DND-41 (cell line): ENCODE data around the gene CFAP68.

Experiments
- ATAC-seq: fragments of 200-7000 bp; cut with Tn5 transposase; 3 replicates; pipeline ENCODE4 v1.9.1; 2021; ENCODE audit warnings: low read depth; ENCODE audit not compliant: insufficient read depth
- DNase-seq: peaks from one replicate; pipeline ENCODE4 v3.0.0-alpha.2; 2020
- H2AFZ ChIP-seq: 2 replicates; pipeline ENCODE4 v1.6.0; 2012; ENCODE audit warnings: low read depth, low read length
- H3K27ac ChIP-seq: 2 replicates; pipeline ENCODE4 v1.5.1; 2012; ENCODE audit warnings: low read length, inconsistent platforms
- H3K27me3 ChIP-seq: fragments of 200-600 bp; sonication (generic); 2 replicates; pipeline ENCODE4 v1.6.0; 2012; ENCODE audit warnings: low read length, mild to moderate bottlenecking, inconsistent platforms; ENCODE audit not compliant: insufficient read depth, poor library complexity
- H3K36me3 ChIP-seq: 2 replicates; pipeline ENCODE4 v1.5.1; 2012; ENCODE audit warnings: low read length, inconsistent platforms; ENCODE audit not compliant: insufficient read depth
- H3K4me1 ChIP-seq: 2 replicates; pipeline ENCODE4 v1.5.1; 2012; ENCODE audit warnings: mild to moderate bottlenecking, low read length; ENCODE audit not compliant: insufficient read depth
- H3K4me2 ChIP-seq: 2 replicates; pipeline ENCODE4 v1.6.0; 2012; ENCODE audit warnings: mild to moderate bottlenecking, moderate library complexity, low read length, inconsistent platforms; ENCODE audit not compliant: insufficient read depth
- H3K4me3 ChIP-seq, 2 experiments: fragments of 200-600 bp in 1 of 2; shearing (Covaris generic) in 1 of 2; 2 replicates each; pipeline ENCODE4 v1.5.1; 2012 to 2016; ENCODE audit warnings: inconsistent platforms in 2 of 2, low read length in 2 of 2, mild to moderate bottlenecking in 2 of 2, low read depth in 1 of 2, moderate library complexity in 1 of 2
- H3K79me2 ChIP-seq: 2 replicates; pipeline ENCODE4 v1.6.0; 2012; ENCODE audit warnings: low read length, inconsistent platforms; ENCODE audit not compliant: insufficient read depth
- H3K9ac ChIP-seq: 2 replicates; pipeline ENCODE4 v1.6.0; 2012; ENCODE audit warnings: low read depth, mild to moderate bottlenecking, inconsistent platforms, low read length, moderate library complexity
- H3K9me3 ChIP-seq: 2 replicates; pipeline ENCODE4 v1.5.1; 2012; ENCODE audit warnings: low read length, moderate library complexity, mild to moderate bottlenecking, inconsistent platforms; ENCODE audit not compliant: insufficient read depth, severe bottlenecking
- H4K20me1 ChIP-seq: 2 replicates; pipeline ENCODE4 v1.6.0; 2012; ENCODE audit warnings: low read length; ENCODE audit not compliant: insufficient read depth
- CTCF ChIP-seq: IDR thresholded peaks from 2 replicates; pipeline ENCODE4 v1.5.1; 2012; ENCODE audit warnings: borderline replicate concordance, low read length, moderate library complexity, mild to moderate bottlenecking; ENCODE audit not compliant: poor library complexity, severe bottlenecking; ENCODE audit errors: extremely low read depth
- EZH2 ChIP-seq: IDR thresholded peaks from 3 replicates; pipeline ENCODE4 v1.6.1; 2012; ENCODE audit warnings: borderline replicate concordance, low read depth, mild to moderate bottlenecking, moderate library complexity, low read length, inconsistent platforms; ENCODE audit not compliant: severe bottlenecking

Gene CFAP68, protein sequence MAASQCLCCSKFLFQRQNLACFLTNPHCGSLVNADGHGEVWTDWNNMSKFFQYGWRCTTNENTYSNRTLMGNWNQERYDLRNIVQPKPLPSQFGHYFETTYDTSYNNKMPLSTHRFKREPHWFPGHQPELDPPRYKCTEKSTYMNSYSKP

DNA sequence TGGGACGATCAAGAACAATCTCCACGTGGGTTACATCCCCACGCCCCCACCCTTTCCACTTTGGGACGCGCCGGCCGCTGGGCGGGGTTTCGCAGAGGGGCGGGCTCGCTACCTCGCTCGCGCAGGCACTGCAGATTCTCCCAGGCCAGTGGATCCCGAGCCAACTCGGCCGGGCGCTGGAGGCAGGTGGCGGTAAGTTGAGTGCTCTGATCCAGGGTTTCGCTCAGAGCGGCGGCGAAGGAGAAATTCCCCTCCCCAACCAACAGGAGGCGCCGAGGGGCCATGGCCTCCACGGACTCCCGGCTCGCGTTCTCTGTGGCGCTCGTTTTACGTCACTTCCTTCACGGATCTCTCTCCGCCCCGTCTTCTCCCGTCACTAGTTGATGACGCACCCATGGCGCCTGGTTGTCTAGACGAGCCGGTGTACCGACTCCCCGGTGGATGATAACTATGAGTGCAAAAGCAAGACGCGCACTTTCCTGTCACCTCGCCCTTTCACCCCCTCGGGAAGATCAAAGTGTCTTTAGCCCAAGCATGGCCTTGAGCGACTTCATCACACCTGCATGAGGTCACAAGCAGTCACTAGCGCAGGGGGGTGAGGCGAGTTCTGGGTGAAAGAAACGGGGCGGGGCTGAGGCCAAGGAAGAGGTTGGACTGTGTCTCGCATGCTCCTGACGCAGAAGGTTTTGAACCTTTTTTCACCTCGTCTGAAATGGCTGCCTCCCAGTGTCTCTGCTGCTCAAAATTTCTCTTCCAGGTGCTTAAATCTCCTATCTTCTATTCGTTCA lies at the start of gene CFAP68, which contains the start of gene FDXACB1:
Gene CFAP68, plus strand, starts transcription at position 693 of the 788 bp plus-strand sequence. Its CDS starts 20 bp downstream, at position 713.
Gene FDXACB1, minus strand, starts transcription at position 317 of the 788 bp plus-strand sequence. Its CDS starts 33 bp downstream, at position 284.
- TF ChIP-seq EZH2 (no peak), CTCF (peak; percentile 95)
- peak; percentile 95 for DNase-seq
- Histone ChIP-seq H3K36me3 (peaks cover 24% of the 10 kb centered on the region), H3K27me3 (no peaks in the 10 kb centered on the region), H3K27ac (peak within 1 kb of the TSS; percentile 93), H3K4me2 (peak within 1 kb of the TSS; percentile 95), H3K4me3 (peak within 1 kb of the TSS; percentile 74 to 81), H3K79me2 (peaks cover 15% of the 10 kb centered on the region), H4K20me1 (no peaks in the 10 kb centered on the region), H3K4me1 (peaks cover 21% of the 10 kb centered on the region), H3K9ac (peak within 1 kb of the TSS; percentile 81), H2AFZ (peak within 1 kb of the TSS; percentile 97), H3K9me3 (no peaks in the 10 kb centered on the region)
- ATAC-seq, result peak; percentile 87

GRCh38 chr11:111833524-111833923 lies 45.8 kb upstream of the CFAP68 start:
- no peaks in the 10 kb centered on the region for H4K20me1 ChIP-seq
- H3K4me1 ChIP-seq, result no peaks in the 10 kb centered on the region
- ATAC-seq, result no peak
- TF ChIP-seq EZH2, result no peak
- H3K36me3 ChIP-seq, result peaks cover 62% of the 10 kb centered on the region
- H2AFZ ChIP-seq, result no peak overlapping the region
- H3K27ac ChIP-seq, result no peak overlapping the region
- no peak overlapping the region for H3K9ac ChIP-seq
- H3K79me2 ChIP-seq, result no peaks in the 10 kb centered on the region
- no peak overlapping the region for H3K4me3 ChIP-seq
- no peaks in the 10 kb centered on the region for H3K27me3 ChIP-seq
- no peak overlapping the region for H3K4me2 ChIP-seq
- DNase-seq, result no peak
- H3K9me3 ChIP-seq, result no peaks in the 10 kb centered on the region

DNA sequence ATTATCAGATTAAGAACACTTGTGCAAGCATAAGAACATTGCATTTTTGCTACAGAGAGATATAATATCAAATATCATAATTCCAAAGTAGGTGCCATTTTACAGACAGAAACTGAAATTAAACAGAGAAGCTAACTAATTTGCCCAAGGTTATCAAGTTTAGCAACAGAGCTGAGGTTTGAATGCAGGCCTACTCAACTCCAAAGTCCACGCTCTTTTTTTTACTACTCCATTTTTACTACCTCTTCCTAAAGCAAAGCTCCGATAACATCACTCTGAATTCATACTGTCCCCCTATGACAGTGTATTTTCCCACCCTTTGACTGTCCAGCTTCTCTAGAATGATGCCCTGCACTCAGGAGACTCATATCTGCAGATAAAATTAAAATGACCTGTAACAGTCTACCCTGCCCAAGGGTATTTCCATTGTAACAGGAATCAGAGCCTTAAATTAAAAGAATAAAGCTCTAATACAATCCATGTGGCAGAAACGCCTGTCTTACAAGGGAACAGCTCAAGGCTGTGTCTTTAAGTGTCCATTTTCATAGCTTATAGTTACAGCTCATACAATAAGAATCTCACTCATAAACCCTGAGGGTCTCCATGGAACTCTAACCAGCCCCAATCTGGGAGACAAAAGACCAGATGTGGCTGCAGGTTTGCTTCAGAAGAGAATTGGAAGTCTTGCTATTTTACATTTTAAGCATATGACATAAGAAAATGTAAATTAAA lies 44.7 kb upstream of the CFAP68 start:
- Histone ChIP-seq H3K9me3 (no peaks in the 10 kb centered on the region), H3K4me2 (no peak overlapping the region), H3K9ac (no peak overlapping the region), H4K20me1 (no peaks in the 10 kb centered on the region), H3K36me3 (peaks cover 60% of the 10 kb centered on the region), H2AFZ (no peak overlapping the region), H3K79me2 (no peaks in the 10 kb centered on the region), H3K4me3 (no peak overlapping the region), H3K27me3 (no peaks in the 10 kb centered on the region), H3K4me1 (no peaks in the 10 kb centered on the region), H3K27ac (no peak overlapping the region)
- DNase-seq, result no peak
- no peak for ATAC-seq
- no peak for TF ChIP-seq CTCF
- TF ChIP-seq EZH2, result no peak
